H1 (cell line): ENCODE results near the gene ACSM3. TPM values are rescaled to one million over a fixed set of nuclear protein-coding genes. Genes with fewer than 3 reads are reported as not detected.

ENCODE experiments used
- polyA plus RNA-seq, 7 experiments: library from polyadenylated mRNA; depleted of rRNA in 3 of 7; stranded (reverse) in 5 of 7; unstranded in 2 of 7; fragments of >200 nt in 5 of 7; fragments of 200-250 nt in 2 of 7; gene quantifications; 1 replicate in 5 of 7; 2 replicates in 1 of 7; 4 replicates in 1 of 7; pipeline versions ENCODE4 v1.2.1 to v1.2.3, GENCODE V29; 2011 to 2013; ENCODE audit warnings: missing spikeins in 2 of 7, mixed read lengths in 2 of 7
- small RNA-seq: library from polyadenylated mRNA; stranded (forward); fragments of <200 nt; extraction: miRNeasy Mini kit (QIAGEN cat#:217004); gene quantifications from one replicate; pipeline ENCODE3, GENCODE V24; 2013; ENCODE audit not compliant: insufficient read depth
- total RNA-seq: library from RNA; stranded (reverse); fragmentation: NEBNext Ultra II Directional; extraction: Animal tissue kit (Norgen Biotek cat#: 25700); gene quantifications from 2 replicates; pipeline ENCODE4 v1.2.1, GENCODE V29; 2021

The ACSM3 gene
- total and polyA plus RNA-seq, 2 of the 8 experiments (the other 6 are each of a cell fraction or from before 2014, with no cell fraction given) = 5.7 to 6.2 TPM

Small RNA genes within 50 kb of the gene (small RNA-seq; reads per million reads assigned to genes)
- gene RF00618 (not detected), gene RNU6-944P (not detected)

Other genes with a start within 250 kb of the ACSM3 start
- not detected in 2 replicates for gene ACSM2B, start 187.6 kb upstream of the ACSM3 start, total RNA-seq
- not detected in 2 replicates for gene ACSM2B, start 187.6 kb upstream of the ACSM3 start, polyA plus RNA-seq (2011; rRNA removed)
- not detected in 2 replicates for gene ACSM1, start 66.3 kb upstream of the ACSM3 start, total RNA-seq
- 0.30 and 0.41 TPM in 2 replicates for gene ACSM1, start 66.3 kb upstream of the ACSM3 start, polyA plus RNA-seq (2011; rRNA removed)
- gene THUMPD1, start 22.2 kb upstream of the ACSM3 start, total RNA-seq = 46.9 and 49.4 TPM in 2 replicates
- 31.6 and 51.3 TPM in 2 replicates for gene THUMPD1, start 22.2 kb upstream of the ACSM3 start, polyA plus RNA-seq (2011; rRNA removed)
- gene ERI2, start 42.5 kb downstream of the ACSM3 start, total RNA-seq = 12.6 and 14.5 TPM in 2 replicates
- 5.4 and 11.0 TPM in 2 replicates for gene ERI2, start 42.5 kb downstream of the ACSM3 start, polyA plus RNA-seq (2011; rRNA removed)
- gene REXO5, start 42.5 kb downstream of the ACSM3 start, total RNA-seq = 6.0 and 8.9 TPM in 2 replicates
- gene REXO5, start 42.5 kb downstream of the ACSM3 start, polyA plus RNA-seq (2011; rRNA removed) = 2.2 and 2.4 TPM in 2 replicates
- gene DCUN1D3, start 136.3 kb downstream of the ACSM3 start, total RNA-seq = 18.2 and 18.5 TPM in 2 replicates
- gene DCUN1D3, start 136.3 kb downstream of the ACSM3 start, polyA plus RNA-seq (2011; rRNA removed) = 2.0 and 3.5 TPM in 2 replicates
- gene LYRM1, start 136.8 kb downstream of the ACSM3 start, total RNA-seq = 13.4 and 14.2 TPM in 2 replicates
- 8.1 and 11.6 TPM in 2 replicates for gene LYRM1, start 136.8 kb downstream of the ACSM3 start, polyA plus RNA-seq (2011; rRNA removed)